ENCODE data around the gene SLC15A3. TPM values are rescaled to one million over a fixed set of nuclear protein-coding genes. Genes with fewer than 3 reads are reported as not detected.

The SLC15A3 gene
- total and polyA plus RNA-seq, 3 donors from 2014 or later: 8.0 to 24.4 (median 9.3) TPM

DNA sequence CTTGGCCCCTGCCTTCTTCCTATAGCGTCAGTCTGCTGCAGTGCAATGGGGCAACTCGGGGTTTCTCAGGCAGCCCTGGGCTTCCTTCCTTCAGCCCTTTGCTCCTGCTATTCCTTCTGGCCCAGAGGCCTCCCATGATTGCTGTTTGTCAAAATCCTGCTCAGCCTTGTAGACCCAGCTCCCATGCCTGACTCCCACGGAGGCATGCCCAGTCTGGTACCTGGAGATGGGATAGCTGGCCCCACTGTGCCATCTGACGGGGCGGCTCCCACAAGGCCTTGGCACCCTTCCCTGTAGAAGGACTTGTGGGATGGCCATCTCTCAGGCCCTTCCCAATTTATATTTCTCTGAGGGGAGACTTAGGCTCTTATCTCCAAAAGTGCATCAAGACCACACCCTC, 18.9 kb upstream of the SLC15A3 start:
- Histone ChIP-seq H3K27ac (no peak overlapping the region), H3K36me3 (ENCODE audit: low read depth, missing control alignments) (no peaks in the 10 kb centered on the region), H3K4me1 (no peaks in the 10 kb centered on the region), H3K9me3 (no peaks in the 10 kb centered on the region), H3K4me3 (no peak overlapping the region), H3K27me3 (no peaks in the 10 kb centered on the region)
- no peak for DNase-seq
- 67 to 75% methylated on average over 5 of the region's 5 CpGs for WGBS, 2 donors
- TF ChIP-seq, protein P1, sequence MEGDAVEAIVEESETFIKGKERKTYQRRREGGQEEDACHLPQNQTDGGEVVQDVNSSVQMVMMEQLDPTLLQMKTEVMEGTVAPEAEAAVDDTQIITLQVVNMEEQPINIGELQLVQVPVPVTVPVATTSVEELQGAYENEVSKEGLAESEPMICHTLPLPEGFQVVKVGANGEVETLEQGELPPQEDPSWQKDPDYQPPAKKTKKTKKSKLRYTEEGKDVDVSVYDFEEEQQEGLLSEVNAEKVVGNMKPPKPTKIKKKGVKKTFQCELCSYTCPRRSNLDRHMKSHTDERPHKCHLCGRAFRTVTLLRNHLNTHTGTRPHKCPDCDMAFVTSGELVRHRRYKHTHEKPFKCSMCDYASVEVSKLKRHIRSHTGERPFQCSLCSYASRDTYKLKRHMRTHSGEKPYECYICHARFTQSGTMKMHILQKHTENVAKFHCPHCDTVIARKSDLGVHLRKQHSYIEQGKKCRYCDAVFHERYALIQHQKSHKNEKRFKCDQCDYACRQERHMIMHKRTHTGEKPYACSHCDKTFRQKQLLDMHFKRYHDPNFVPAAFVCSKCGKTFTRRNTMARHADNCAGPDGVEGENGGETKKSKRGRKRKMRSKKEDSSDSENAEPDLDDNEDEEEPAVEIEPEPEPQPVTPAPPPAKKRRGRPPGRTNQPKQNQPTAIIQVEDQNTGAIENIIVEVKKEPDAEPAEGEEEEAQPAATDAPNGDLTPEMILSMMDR (IDR thresholded peaks at IDR 0.05): no peak
- no peak for TF ChIP-seq POLR2A (IDR thresholded peaks at IDR 0.05)
- intact Hi-C loops (cut with DNase I; ENCODE audit: low total_unique reads): no loop called here

DNA sequence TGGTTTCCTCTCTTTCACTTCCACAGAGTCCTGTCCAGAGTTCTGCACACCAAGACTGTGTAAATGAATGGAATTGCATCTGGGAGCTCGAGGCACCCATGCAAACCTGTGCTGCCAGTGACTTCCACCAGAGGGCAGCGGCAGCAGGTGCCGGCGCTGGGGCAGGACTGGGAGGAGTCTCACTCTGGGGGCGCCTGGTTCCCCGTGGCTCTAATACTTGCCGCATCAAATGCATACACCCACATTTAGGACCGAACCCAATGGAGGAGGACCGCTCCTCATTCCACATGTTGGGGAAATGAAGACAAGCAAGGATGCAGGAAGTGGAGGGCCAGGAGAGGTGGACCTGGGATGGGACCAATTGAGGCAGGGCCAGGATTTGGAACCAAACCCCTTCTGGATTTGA, 18.4 kb upstream of the SLC15A3 start:
- Histone ChIP-seq H3K27ac (no peak overlapping the region), H3K4me3 (no peak overlapping the region), H3K36me3 (ENCODE audit: low read depth, missing control alignments) (no peaks in the 10 kb centered on the region), H3K9me3 (no peaks in the 10 kb centered on the region), H3K27me3 (no peaks in the 10 kb centered on the region), H3K4me1 (no peaks in the 10 kb centered on the region)
- intact Hi-C loops (cut with DNase I; ENCODE audit: low total_unique reads): no loop called here
- no peak for TF ChIP-seq POLR2A (IDR thresholded peaks at IDR 0.05)
- TF ChIP-seq, protein P1 (IDR thresholded peaks at IDR 0.05): peak; percentile 76 to 86 (median 83)
- 38 to 59% methylated on average over 8 to 9 of the region's 9 CpGs for WGBS, 2 donors
- DNase-seq: peak; percentile 75

DNA sequence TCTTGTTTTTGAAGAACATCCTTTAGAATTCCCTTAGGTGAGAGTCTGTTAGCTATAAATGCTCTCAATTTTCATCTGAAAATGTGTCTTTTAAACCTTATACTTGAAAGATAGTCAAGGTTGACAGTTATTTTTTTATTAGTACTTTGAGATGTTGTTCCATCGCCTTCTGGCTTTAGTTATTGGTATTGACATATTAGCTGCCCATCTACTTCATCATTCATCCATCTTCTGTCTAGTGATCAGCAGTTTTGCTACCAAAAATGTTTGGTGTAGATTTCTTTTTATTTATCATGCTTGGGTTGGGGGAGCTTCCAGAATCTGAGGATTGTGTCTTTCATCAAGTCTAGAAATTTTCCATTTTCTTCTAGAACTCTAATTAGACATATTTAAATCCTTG, 16.2 kb upstream of the SLC15A3 start:
- Histone ChIP-seq H3K27me3 (no peaks in the 10 kb centered on the region), H3K9me3 (no peaks in the 10 kb centered on the region), H3K4me1 (no peaks in the 10 kb centered on the region), H3K4me3 (no peak overlapping the region), H3K36me3 (ENCODE audit: low read depth, missing control alignments) (no peaks in the 10 kb centered on the region), H3K27ac (no peak overlapping the region)
- intact Hi-C loops (cut with DNase I; ENCODE audit: low total_unique reads): no loop called here
- TF ChIP-seq, protein P1 (IDR thresholded peaks at IDR 0.05): no peak
- TF ChIP-seq POLR2A (IDR thresholded peaks at IDR 0.05): no peak
- no peak for DNase-seq
- 35 to 92% methylated on average over 1 of the region's 1 CpG for WGBS, 2 donors

DNA sequence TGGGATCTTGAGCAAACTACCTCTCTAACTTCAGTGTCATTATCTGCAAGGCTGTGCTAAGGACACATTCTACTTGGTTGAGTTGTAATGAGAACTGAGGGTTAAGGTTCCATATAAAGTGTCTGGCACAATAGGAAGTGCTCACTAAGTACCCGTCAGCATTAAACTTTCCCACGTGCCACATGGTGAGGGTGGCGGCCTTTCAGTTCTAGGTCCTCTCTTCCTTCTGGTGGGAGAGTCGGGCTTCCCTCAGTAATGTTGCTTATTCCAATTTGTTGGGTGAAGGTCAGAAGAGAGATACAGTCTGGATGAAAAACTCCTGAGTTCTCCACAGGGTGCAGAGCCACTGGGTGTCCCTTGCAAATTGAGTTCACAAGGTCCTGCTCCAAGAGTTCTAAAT, 14.9 kb upstream of the SLC15A3 start:
- Histone ChIP-seq H3K27me3 (no peaks in the 10 kb centered on the region), H3K36me3 (ENCODE audit: low read depth, missing control alignments) (no peaks in the 10 kb centered on the region), H3K9me3 (no peaks in the 10 kb centered on the region), H3K27ac (no peak overlapping the region), H3K4me3 (no peak overlapping the region), H3K4me1 (no peaks in the 10 kb centered on the region)
- intact Hi-C loops (cut with DNase I; ENCODE audit: low total_unique reads): no loop called here
- WGBS, 2 donors: 77 to 84% methylated on average over 4 of the region's 4 CpGs
- no peak for TF ChIP-seq POLR2A (IDR thresholded peaks at IDR 0.05)
- no peak for DNase-seq

DNA sequence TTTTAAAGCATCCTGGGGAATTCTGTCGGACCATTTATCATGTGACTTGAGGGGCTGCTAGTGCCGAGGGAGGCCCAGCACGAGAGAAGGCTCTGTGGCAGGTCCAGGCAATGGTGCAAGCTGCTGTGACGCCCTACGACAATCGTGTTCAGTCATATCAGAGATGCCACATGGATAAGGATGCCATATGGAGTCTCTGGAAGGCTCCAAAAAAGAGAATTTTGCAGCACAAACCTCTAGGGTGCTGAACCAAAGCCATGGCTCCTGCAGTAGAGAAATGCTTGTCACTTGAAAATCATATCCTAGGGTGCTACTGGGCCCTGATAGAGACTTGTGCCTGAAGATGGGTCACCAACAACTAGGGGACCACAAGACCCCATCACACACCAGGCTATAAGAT, 12.8 kb upstream of the SLC15A3 start:
- Histone ChIP-seq H3K9me3 (no peaks in the 10 kb centered on the region), H3K4me1 (no peaks in the 10 kb centered on the region), H3K36me3 (ENCODE audit: low read depth, missing control alignments) (no peaks in the 10 kb centered on the region), H3K27ac (no peak overlapping the region), H3K27me3 (no peaks in the 10 kb centered on the region), H3K4me3 (no peak overlapping the region)
- DNase-seq: no peak
- intact Hi-C loops (cut with DNase I; ENCODE audit: low total_unique reads): no loop called here
- TF ChIP-seq, protein P1 (IDR thresholded peaks at IDR 0.05): no peak
- TF ChIP-seq POLR2A (IDR thresholded peaks at IDR 0.05): no peak
- 85% methylated on average over 6 of the region's 6 CpGs for WGBS, 2 donors
